Activated T-helper 9 cell treated with anti-CD3 and anti-CD28 coated beads, Interleukin-2, amount 50 U/mL, for 16 hours (primary cell): ENCODE results near the gene PPP1R8.
A peak's percentile ranks its signal among the peaks of the same experiment; 100 is the strongest.
"Not testable (repeated sequence)": the region's sequence is repeated elsewhere in the genome, so short reads cannot be mapped to it uniquely, and the experiment has no call there.

Experiments
- DNase-seq: peaks from one replicate; pipeline ENCODE4 v3.0.0-alpha.2; 2020; ENCODE audit warnings: low read depth

Gene PPP1R8

GRCh38 chr1:27832762-27833161 is 2.2 kb downstream of the PPP1R8 start:
- no peak for DNase-seq

- no peak for DNase-seq
Observed at GRCh38 chr1:27833470-27833869, 2.9 kb downstream of the PPP1R8 start.

GRCh38 chr1:27835046-27835445 is 4.5 kb downstream of the PPP1R8 start:
- no peak for DNase-seq

- no peak for DNase-seq
Observed at GRCh38 chr1:27835501-27835900, 4.9 kb downstream of the PPP1R8 start.

GRCh38 chr1:27849951-27850350 is 19.4 kb downstream of the PPP1R8 start:
- no peak for DNase-seq

GRCh38 chr1:27855085-27855484 is 24.5 kb downstream of the PPP1R8 start:
- no peak for DNase-seq

- no peak for DNase-seq
Observed at GRCh38 chr1:27856561-27857343, 26.2 kb downstream of the PPP1R8 start.

GRCh38 chr1:27857552-27857951 is 27.0 kb downstream of the PPP1R8 start:
- DNase-seq: not testable (repeated sequence)

GRCh38 chr1:27858072-27858948 is 27.7 kb downstream of the PPP1R8 start:
- DNase-seq: peak; percentile 70

GRCh38 chr1:27858949-27859576 is 28.5 kb downstream of the PPP1R8 start:
- DNase-seq: no peak

GRCh38 chr1:27861436-27861835 is 30.9 kb downstream of the PPP1R8 start:
- DNase-seq: no peak

GRCh38 chr1:27862004-27862403 is 31.4 kb downstream of the PPP1R8 start:
- DNase-seq: no peak

- no peak for DNase-seq
Observed at GRCh38 chr1:27862671-27863537, 32.3 kb downstream of the PPP1R8 start.

- DNase-seq: no peak
Observed at GRCh38 chr1:27863538-27863915, 32.9 kb downstream of the PPP1R8 start.

- DNase-seq: no peak
Observed at GRCh38 chr1:27864264-27864895, 33.8 kb downstream of the PPP1R8 start.

- DNase-seq: no peak
Observed at GRCh38 chr1:27865821-27866220, 35.2 kb downstream of the PPP1R8 start.

- DNase-seq: no peak
Observed at GRCh38 chr1:27868556-27868931, 38.0 kb downstream of the PPP1R8 start.

GRCh38 chr1:27868932-27869718 is 38.5 kb downstream of the PPP1R8 start:
- DNase-seq: peak; percentile 25

GRCh38 chr1:27869719-27870085 is 39.1 kb downstream of the PPP1R8 start:
- no peak for DNase-seq

GRCh38 chr1:27871076-27871475 is 40.5 kb downstream of the PPP1R8 start:
- DNase-seq: not testable (repeated sequence)
